Measurements from ENCODE around the gene RIOK3. TPM values are rescaled to one million over a fixed set of nuclear protein-coding genes. Genes with fewer than 3 reads are reported as not detected.

RIOK3 gene
- total RNA-seq, 1 experiment from 2014 or later, result 25.9 TPM

GRCh38 chr18:23448291-23448690, 4.8 kb upstream of the RIOK3 start:
- in situ Hi-C loops (cut with HindIII; ENCODE audit: low pct_unique_long_range_greater_than_20kb, low sequenced_read_pairs), result no loop called here
- DNase-seq (ENCODE audit: low read depth), result no peak

GRCh38 chr18:23450022-23450421, 3.1 kb upstream of the RIOK3 start:
- DNase-seq (ENCODE audit: low read depth), result no peak
- in situ Hi-C loops (cut with HindIII; ENCODE audit: low pct_unique_long_range_greater_than_20kb, low sequenced_read_pairs), result no loop called here

- no peak for DNase-seq (ENCODE audit: low read depth)
- in situ Hi-C loops (cut with HindIII; ENCODE audit: low pct_unique_long_range_greater_than_20kb, low sequenced_read_pairs), result no loop called here
Observed at GRCh38 chr18:23451011-23451410, 2.1 kb upstream of the RIOK3 start.

GRCh38 chr18:23451491-23451890, 1.6 kb upstream of the RIOK3 start:
- DNase-seq (ENCODE audit: low read depth), result no peak
- in situ Hi-C loops (cut with HindIII; ENCODE audit: low pct_unique_long_range_greater_than_20kb, low sequenced_read_pairs), result no loop called here

- DNase-seq (ENCODE audit: low read depth), result no peak
- in situ Hi-C loops (cut with HindIII; ENCODE audit: low pct_unique_long_range_greater_than_20kb, low sequenced_read_pairs), result no loop called here
Observed at GRCh38 chr18:23452347-23452727, 750 bp upstream of the RIOK3 start.

GRCh38 chr18:23453680-23454058, 582 bp downstream of the RIOK3 start:
- no peak for DNase-seq (ENCODE audit: low read depth)
- in situ Hi-C loops (cut with HindIII; ENCODE audit: low pct_unique_long_range_greater_than_20kb, low sequenced_read_pairs), result no loop called here

GRCh38 chr18:23456835-23457234, 3.7 kb downstream of the RIOK3 start:
- no peak for DNase-seq (ENCODE audit: low read depth)
- in situ Hi-C loops (cut with HindIII; ENCODE audit: low pct_unique_long_range_greater_than_20kb, low sequenced_read_pairs), result no loop called here

GRCh38 chr18:23458830-23459529, 5.9 kb downstream of the RIOK3 start:
- DNase-seq (ENCODE audit: low read depth), result no peak
- in situ Hi-C loops (cut with HindIII; ENCODE audit: low pct_unique_long_range_greater_than_20kb, low sequenced_read_pairs), result no loop called here

- in situ Hi-C loops (cut with HindIII; ENCODE audit: low pct_unique_long_range_greater_than_20kb, low sequenced_read_pairs), result no loop called here
Observed at GRCh38 chr18:23459530-23459921, 6.4 kb downstream of the RIOK3 start.

GRCh38 chr18:23460285-23461273, 7.5 kb downstream of the RIOK3 start:
- in situ Hi-C loops (cut with HindIII; ENCODE audit: low pct_unique_long_range_greater_than_20kb, low sequenced_read_pairs), result no loop called here
- peak; percentile 22 for DNase-seq (ENCODE audit: low read depth)

More at GRCh38 chr18:23459530-23459921, 6.4 kb downstream of the RIOK3 start:
- no peak for DNase-seq (ENCODE audit: low read depth)

- in situ Hi-C loops (cut with HindIII; ENCODE audit: low pct_unique_long_range_greater_than_20kb, low sequenced_read_pairs), result no loop called here
- DNase-seq (ENCODE audit: low read depth), result no peak
Observed at GRCh38 chr18:23462876-23463275, 9.8 kb downstream of the RIOK3 start.

GRCh38 chr18:23468753-23469459, 15.8 kb downstream of the RIOK3 start:
- in situ Hi-C loops (cut with HindIII; ENCODE audit: low pct_unique_long_range_greater_than_20kb, low sequenced_read_pairs), result no loop called here
- no peak for DNase-seq (ENCODE audit: low read depth)

GRCh38 chr18:23470620-23471387, 17.7 kb downstream of the RIOK3 start:
- no peak for DNase-seq (ENCODE audit: low read depth)
- in situ Hi-C loops (cut with HindIII; ENCODE audit: low pct_unique_long_range_greater_than_20kb, low sequenced_read_pairs), result no loop called here

- no peak for DNase-seq (ENCODE audit: low read depth)
- in situ Hi-C loops (cut with HindIII; ENCODE audit: low pct_unique_long_range_greater_than_20kb, low sequenced_read_pairs), result no loop called here
Observed at GRCh38 chr18:23471486-23471885, 18.4 kb downstream of the RIOK3 start.

- in situ Hi-C loops (cut with HindIII; ENCODE audit: low pct_unique_long_range_greater_than_20kb, low sequenced_read_pairs), result no loop called here
- DNase-seq (ENCODE audit: low read depth), result no peak
Observed at GRCh38 chr18:23479829-23480505, 26.9 kb downstream of the RIOK3 start.

GRCh38 chr18:23484561-23485182, 31.6 kb downstream of the RIOK3 start:
- in situ Hi-C loops (cut with HindIII; ENCODE audit: low pct_unique_long_range_greater_than_20kb, low sequenced_read_pairs), result no loop called here
- DNase-seq (ENCODE audit: low read depth), result no peak

- no peak for DNase-seq (ENCODE audit: low read depth)
- in situ Hi-C loops (cut with HindIII; ENCODE audit: low pct_unique_long_range_greater_than_20kb, low sequenced_read_pairs), result no loop called here
Observed at GRCh38 chr18:23485386-23485785, 32.3 kb downstream of the RIOK3 start.
